Measurements from ENCODE around the gene CYFIP1.

The CYFIP1 gene

GRCh38 chr15:22941179-22941578 lies 39.0 kb downstream of the CYFIP1 start:
- TF ChIP-seq CTCF (IDR thresholded peaks at IDR 0.05; ENCODE audit: borderline replicate concordance, insufficient read depth, low read depth, low read length): no peak
- no peak overlapping the region for H3K4me3 ChIP-seq (ENCODE audit: low read depth, low read length)

- TF ChIP-seq CTCF (IDR thresholded peaks at IDR 0.05; ENCODE audit: borderline replicate concordance, insufficient read depth, low read depth, low read length): no peak
Observed at GRCh38 chr15:22939652-22940061, 40.5 kb downstream of the CYFIP1 start.

GRCh38 chr15:22939051-22939450 lies 41.1 kb downstream of the CYFIP1 start:
- no peak overlapping the region for H3K4me3 ChIP-seq (ENCODE audit: low read depth, low read length)
- TF ChIP-seq CTCF (IDR thresholded peaks at IDR 0.05; ENCODE audit: borderline replicate concordance, insufficient read depth, low read depth, low read length): no peak

More at GRCh38 chr15:22939652-22940061, 40.5 kb downstream of the CYFIP1 start:
- no peak overlapping the region for H3K4me3 ChIP-seq (ENCODE audit: low read depth, low read length)

GRCh38 chr15:22936577-22937472 lies 43.3 kb downstream of the CYFIP1 start:
- no peak for TF ChIP-seq CTCF (IDR thresholded peaks at IDR 0.05; ENCODE audit: borderline replicate concordance, insufficient read depth, low read depth, low read length)
- no peak overlapping the region for H3K4me3 ChIP-seq (ENCODE audit: low read depth, low read length)

GRCh38 chr15:22933641-22934061 lies 46.5 kb downstream of the CYFIP1 start:
- no peak for TF ChIP-seq CTCF (IDR thresholded peaks at IDR 0.05; ENCODE audit: borderline replicate concordance, insufficient read depth, low read depth, low read length)
- no peak overlapping the region for H3K4me3 ChIP-seq (ENCODE audit: low read depth, low read length)

GRCh38 chr15:22931784-22932536 lies 48.2 kb downstream of the CYFIP1 start:
- TF ChIP-seq CTCF (IDR thresholded peaks at IDR 0.05; ENCODE audit: borderline replicate concordance, insufficient read depth, low read depth, low read length): no peak
- H3K4me3 ChIP-seq (ENCODE audit: low read depth, low read length): no peak overlapping the region
